ELF-1 (cell line): Measurements from ENCODE around the gene FOXN4.

Experiments
- DNase-seq: peaks from one replicate; pipeline ENCODE4 v3.0.0-alpha.2; 2016; ENCODE audit warnings: low read depth, low spot score

The FOXN4 gene

GRCh38 chr12:109258607-109259544, 50.2 kb downstream of the FOXN4 start:
- DNase-seq, result no peak

- DNase-seq, result no peak
These were observed 50.9 kb downstream of the FOXN4 start for GRCh38 chr12:109258201-109258600.

GRCh38 chr12:109256011-109256410, 53.1 kb downstream of the FOXN4 start:
- no peak for DNase-seq

GRCh38 chr12:109255377-109255776, 53.7 kb downstream of the FOXN4 start:
- DNase-seq, result peak; percentile 24

GRCh38 chr12:109253913-109254544, 55.1 kb downstream of the FOXN4 start:
- no peak for DNase-seq

- no peak for DNase-seq
These were observed 56.3 kb downstream of the FOXN4 start for GRCh38 chr12:109252799-109253198.

- DNase-seq, result no peak
These were observed 58.6 kb downstream of the FOXN4 start for GRCh38 chr12:109250523-109250922.

GRCh38 chr12:109247831-109248654, 61.0 kb downstream of the FOXN4 start:
- DNase-seq, result no peak

GRCh38 chr12:109246221-109246620, 62.9 kb downstream of the FOXN4 start:
- DNase-seq, result no peak

- no peak for DNase-seq
These were observed 65.0 kb downstream of the FOXN4 start for GRCh38 chr12:109244073-109244472.

GRCh38 chr12:109241936-109242335, 67.1 kb downstream of the FOXN4 start:
- DNase-seq, result no peak

- no peak for DNase-seq
These were observed 68.7 kb downstream of the FOXN4 start for GRCh38 chr12:109240365-109240764.

GRCh38 chr12:109239691-109240090, 69.4 kb downstream of the FOXN4 start:
- no peak for DNase-seq

- DNase-seq, result no peak
These were observed 69.9 kb downstream of the FOXN4 start for GRCh38 chr12:109239179-109239578.

GRCh38 chr12:109236257-109236656, 72.8 kb downstream of the FOXN4 start:
- DNase-seq, result no peak

- no peak for DNase-seq
These were observed 75.1 kb downstream of the FOXN4 start for GRCh38 chr12:109234012-109234411.

GRCh38 chr12:109232731-109233130, 76.4 kb downstream of the FOXN4 start:
- DNase-seq, result no peak

GRCh38 chr12:109230193-109230592, 78.9 kb downstream of the FOXN4 start:
- no peak for DNase-seq

- DNase-seq, result no peak
These were observed 80.4 kb downstream of the FOXN4 start for GRCh38 chr12:109228664-109229063.
